HCT116 (cell line): ENCODE measurements around the gene HMBS. TPM values are rescaled to one million over a fixed set of nuclear protein-coding genes. Genes with fewer than 3 reads are reported as not detected.

Experiments
- ATAC-seq: fragments of 200-7000 bp; cut with Tn5 transposase; 2 replicates; pipeline ENCODE4 v1.9.1; 2020; ENCODE audit warnings: mild to moderate bottlenecking, moderate library complexity
- BruUV-seq: library from RNA; stranded (reverse); fragments of 400-500 nt; replicated peaks from 2 replicates; lab custom pipeline; 2021; lab: Mats Ljungman, UMichigan
- CTCF ChIA-PET: fragments of 300-600 bp; sonication (Branson Sonifier 250); formaldehyde crosslinking; loops from one replicate; lab custom pipeline; 2021; ENCODE audit warnings: antibody characterized with exemption; lab: Charles Lee
- POLR2A ChIA-PET: fragments of 300-600, 350-600 bp; sonication (Branson Sonifier 250); formaldehyde crosslinking; loops from one replicate; lab custom pipeline; 2021; ENCODE audit warnings: antibody characterized with exemption; lab: Charles Lee
- RAD21 ChIA-PET, 2 experiments: fragments of 300-600 bp; sonication (Branson Sonifier 250); formaldehyde crosslinking; loops; one replicate each; lab custom pipeline; 2023; ENCODE audit warnings: low total read pairs in 2 of 2; ENCODE audit not compliant: uncharacterized antibody in 2 of 2, unreplicated experiment in 2 of 2, low non-redundant PET in 1 of 2; lab: Charles Lee
- DNase-seq: peaks from one replicate; pipeline ENCODE4 v3.0.0-alpha.2; 2010; ENCODE audit warnings: low read depth, low spot score
- H2AFZ ChIP-seq: fragments of 200-600 bp; shearing (Covaris generic), sonication (generic); 2 replicates; pipeline ENCODE4 v1.6.1; 2017; ENCODE audit warnings: low read depth, mixed run types, mixed read lengths, antibody characterized with exemption, low read length; ENCODE audit not compliant: poor library complexity, severe bottlenecking
- H3K27ac ChIP-seq: 2 replicates; pipeline ENCODE4 v1.5.1; 2012; ENCODE audit warnings: low read depth, low read length
- H3K27me3 ChIP-seq: fragments of 200-600 bp; sonication (generic); 2 replicates; pipeline ENCODE4 v1.6.1; 2016; ENCODE audit warnings: mixed run types, low read length, mixed read lengths; ENCODE audit not compliant: insufficient read depth
- H3K36me3 ChIP-seq, 2 experiments: fragments of 200-500 bp in 1 of 2; fragments of 200-600 bp in 1 of 2; sonication (Bioruptor generic) in 1 of 2; sonication (generic) in 1 of 2; 2 replicates each; pipeline versions ENCODE4 v1.5.1 to v1.6.1; 2014 to 2016; ENCODE audit warnings: low read length in 2 of 2, inconsistent platforms in 1 of 2, mixed read lengths in 1 of 2, mixed run types in 1 of 2; ENCODE audit not compliant: insufficient read depth in 2 of 2, control insufficient read depth in 1 of 2
- H3K4me1 ChIP-seq, 2 experiments: fragments of 200-600 bp in 1 of 2; sonication (generic) in 1 of 2; 2 replicates each; pipeline versions ENCODE4 v1.5.1 to v1.6.1; 2012 to 2017; ENCODE audit warnings: low read length in 2 of 2, inconsistent platforms in 1 of 2, mild to moderate bottlenecking in 1 of 2, mixed read lengths in 1 of 2, mixed run types in 1 of 2, moderate library complexity in 1 of 2; ENCODE audit not compliant: insufficient read depth in 2 of 2, control insufficient read depth in 1 of 2
- H3K4me2 ChIP-seq: fragments of 200-600 bp; sonication (generic); 2 replicates; pipeline ENCODE4 v1.6.1; 2017; ENCODE audit warnings: mixed run types, low read length, mixed read lengths
- H3K4me3 ChIP-seq, 2 experiments: fragments of 200-600 bp in 1 of 2; sonication (generic) in 1 of 2; replicated peaks in 1 of 2; 2 replicates each; pipeline ENCODE4 v1.5.1; 2011 to 2016; ENCODE audit warnings: low read length in 2 of 2, control low read depth in 1 of 2, low read depth in 1 of 2, mild to moderate bottlenecking in 1 of 2, mixed read lengths in 1 of 2, mixed run types in 1 of 2
- H3K79me2 ChIP-seq: fragments of 200-600 bp; sonication (generic); 2 replicates; pipeline ENCODE4 v1.6.1; 2017; ENCODE audit warnings: mild to moderate bottlenecking, mixed run types, low read length, moderate library complexity, mixed read lengths; ENCODE audit not compliant: insufficient read depth
- H3K9ac ChIP-seq: fragments of 200-600 bp; sonication (generic); 2 replicates; pipeline ENCODE4 v1.6.1; 2016; ENCODE audit warnings: low read length, mixed read lengths
- H3K9me2 ChIP-seq: fragments of 200-600 bp; sonication (generic), shearing (Covaris generic); 2 replicates; pipeline ENCODE4 v1.6.1; 2017; ENCODE audit warnings: mixed run types, mild to moderate bottlenecking, moderate library complexity; ENCODE audit not compliant: insufficient read depth
- H3K9me3 ChIP-seq, 2 experiments: fragments of 200-500 bp in 1 of 2; fragments of 200-600 bp in 1 of 2; sonication (Bioruptor generic) in 1 of 2; sonication (generic) in 1 of 2; 2 replicates each; pipeline ENCODE4 v1.6.1; 2014 to 2017; ENCODE audit warnings: low read length in 2 of 2, mixed read lengths in 2 of 2, inconsistent platforms in 1 of 2, low read depth in 1 of 2, mild to moderate bottlenecking in 1 of 2, mixed run types in 1 of 2, moderate library complexity in 1 of 2; ENCODE audit not compliant: control insufficient read depth in 1 of 2, insufficient read depth in 1 of 2
- H4K20me1 ChIP-seq: fragments of 200-600 bp; sonication (generic), shearing (Covaris generic); 2 replicates; pipeline ENCODE4 v1.6.1; 2017; ENCODE audit warnings: mixed run types, mild to moderate bottlenecking, moderate library complexity; ENCODE audit not compliant: insufficient read depth
- ATF3 ChIP-seq: IDR thresholded peaks from 2 replicates; pipeline ENCODE4 v1.6.1; 2012
- CTCF ChIP-seq, 3 experiments: fragments of 200-600 bp in 1 of 3; sonication (generic) in 1 of 3; IDR thresholded peaks in 2 of 3; conservative IDR thresholded peaks in 1 of 3; 2 replicates each; pipeline ENCODE4 v1.5.1; 2012 to 2017; ENCODE audit warnings: low read depth in 2 of 3, low read length in 2 of 3, antibody characterized with exemption in 1 of 3, borderline replicate concordance in 1 of 3, control low read depth in 1 of 3, mild to moderate bottlenecking in 1 of 3, mixed read lengths in 1 of 3, mixed run types in 1 of 3, moderate library complexity in 1 of 3; ENCODE audit not compliant: insufficient read depth in 1 of 3
- ELF1 ChIP-seq: IDR thresholded peaks from 2 replicates; pipeline ENCODE4 v1.6.1; 2012; ENCODE audit warnings: low read depth, borderline replicate concordance
- EZH2phosphoT487 ChIP-seq: fragments of 200-600 bp; IDR thresholded peaks from 2 replicates; pipeline ENCODE4 v1.6.1; 2018; ENCODE audit warnings: antibody characterized with exemption, borderline replicate concordance
- FOSL1 ChIP-seq: IDR thresholded peaks from 2 replicates; pipeline ENCODE4 v1.6.1; 2012; ENCODE audit warnings: low read depth
- POLR2A ChIP-seq: IDR thresholded peaks from 2 replicates; pipeline ENCODE4 v1.7.0; 2011; ENCODE audit warnings: borderline replicate concordance; ENCODE audit not compliant: insufficient read depth, insufficient read length; ENCODE audit errors: extremely low read depth
- POLR2AphosphoS5 ChIP-seq: IDR thresholded peaks from 2 replicates; pipeline ENCODE4 v1.6.1; 2011; ENCODE audit warnings: mild to moderate bottlenecking, low read depth, low read length, moderate library complexity
- SIN3A ChIP-seq: IDR thresholded peaks from 2 replicates; pipeline ENCODE4 v1.6.1; 2012; ENCODE audit warnings: low read depth
- ZFX ChIP-seq: fragments of 450-650 bp; IDR thresholded peaks from 2 replicates; pipeline ENCODE4 v1.6.1; 2017
- ZNF274 ChIP-seq: fragments of 200-500 bp; sonication (Bioruptor generic); IDR thresholded peaks from 2 replicates; pipeline ENCODE4 v1.6.1; 2014; ENCODE audit warnings: mild to moderate bottlenecking, low read depth, low read length, inconsistent platforms
- intact Hi-C: fragments of 100-400 bp; cut with micrococcal nuclease; formaldehyde crosslinking; loops from 2 replicates; pipeline ENCODE4 v1.10.0; 2022
- total RNA-seq: library from RNA; stranded (reverse); gene quantifications from one replicate; pipeline ENCODE4 v1.2.1, GENCODE V29; 2021; ENCODE audit not compliant: unreplicated experiment

Gene HMBS
- total RNA-seq, 1 experiment from 2014 or later: 69.0 TPM

GRCh38 chr11:119046489-119046888 lies 38.2 kb upstream of the HMBS start:
- DNase-seq: no peak
- Histone ChIP-seq H3K4me1 (no peaks in the 10 kb centered on the region), H3K27ac (no peak overlapping the region), H3K4me2 (no peak overlapping the region), H3K36me3 (peaks cover 43% of the 10 kb centered on the region in 2 experiments), H3K4me3 (no peak overlapping the region), H2AFZ (no peak overlapping the region), H3K9me3 (no peaks in the 10 kb centered on the region), H3K27me3 (no peaks in the 10 kb centered on the region), H3K9ac (no peak overlapping the region), H4K20me1 (no peaks in the 10 kb centered on the region), H3K79me2 (no peaks in the 10 kb centered on the region), H3K9me2 (no peaks in the 10 kb centered on the region)
- intact Hi-C loops: no loop called here
- ChIA-PET CTCF (no interaction called here), POLR2A (no interaction called here), RAD21 (no interaction called here)
- ATAC-seq: no peak
- no peak for TF ChIP-seq ZNF274
- no peak for TF ChIP-seq ELF1
- no peak for TF ChIP-seq ATF3
- TF ChIP-seq CTCF (IDR thresholded peaks at IDR 0.05 in 2 of 3, conservative IDR thresholded peaks at IDR 0.05 in 1 of 3; ENCODE audit: borderline replicate concordance in 1 of 3, insufficient read depth in 1 of 3, low read depth in 2 of 3, low read length in 2 of 3): no peak
- TF ChIP-seq POLR2A: no peak
- no peak for TF ChIP-seq SIN3A
- TF ChIP-seq FOSL1: no peak
- no peak for TF ChIP-seq ZFX
- BruUV-seq: no TSS peak

GRCh38 chr11:119047205-119047604 lies 37.5 kb upstream of the HMBS start:
- Histone ChIP-seq H3K4me2 (no peak overlapping the region), H4K20me1 (no peaks in the 10 kb centered on the region), H3K27ac (no peak overlapping the region), H3K4me3 (no peak overlapping the region), H3K9me2 (no peaks in the 10 kb centered on the region), H3K4me1 (no peaks in the 10 kb centered on the region), H3K79me2 (no peaks in the 10 kb centered on the region), H3K9ac (no peak overlapping the region)
- CTCF ChIA-PET: no interaction called here
- RAD21 ChIA-PET: no interaction called here
- no peak for ATAC-seq
- intact Hi-C loops: no loop called here
- POLR2A ChIA-PET: no interaction called here
- no peak for DNase-seq
- TF ChIP-seq CTCF (IDR thresholded peaks at IDR 0.05 in 2 of 3, conservative IDR thresholded peaks at IDR 0.05 in 1 of 3; ENCODE audit: borderline replicate concordance in 1 of 3, insufficient read depth in 1 of 3, low read depth in 2 of 3, low read length in 2 of 3): no peak
- TF ChIP-seq POLR2AphosphoS5: no peak
- TF ChIP-seq EZH2phosphoT487: no peak
- TF ChIP-seq, all 23 proteins: peak for 0
- H3K27me3 ChIP-seq: no peaks in the 10 kb centered on the region
- no TSS peak for BruUV-seq
- no peaks in the 10 kb centered on the region for H3K9me3 ChIP-seq
- H3K36me3 ChIP-seq: peaks cover 47 to 48% of the 10 kb centered on the region in 2 experiments
- H2AFZ ChIP-seq: no peak overlapping the region
